Astrocyte (in vitro differentiated cells and primary cell): ENCODE measurements around the gene EDN3.

Experiments used
- EZH2 ChIP-seq: IDR thresholded peaks from 2 replicates; pipeline ENCODE4 v1.6.1; 2012; ENCODE audit warnings: mild to moderate bottlenecking, low read length, inconsistent platforms; ENCODE audit not compliant: insufficient read depth
- TF ChIP-seq, protein P1 (sequence below): IDR thresholded peaks from 2 replicates; pipeline ENCODE4 v1.5.1; 2011; ENCODE audit warnings: low read depth, mild to moderate bottlenecking, inconsistent platforms, low read length, moderate library complexity; ENCODE audit not compliant: insufficient read depth

- TF ChIP-seq, protein P1, sequence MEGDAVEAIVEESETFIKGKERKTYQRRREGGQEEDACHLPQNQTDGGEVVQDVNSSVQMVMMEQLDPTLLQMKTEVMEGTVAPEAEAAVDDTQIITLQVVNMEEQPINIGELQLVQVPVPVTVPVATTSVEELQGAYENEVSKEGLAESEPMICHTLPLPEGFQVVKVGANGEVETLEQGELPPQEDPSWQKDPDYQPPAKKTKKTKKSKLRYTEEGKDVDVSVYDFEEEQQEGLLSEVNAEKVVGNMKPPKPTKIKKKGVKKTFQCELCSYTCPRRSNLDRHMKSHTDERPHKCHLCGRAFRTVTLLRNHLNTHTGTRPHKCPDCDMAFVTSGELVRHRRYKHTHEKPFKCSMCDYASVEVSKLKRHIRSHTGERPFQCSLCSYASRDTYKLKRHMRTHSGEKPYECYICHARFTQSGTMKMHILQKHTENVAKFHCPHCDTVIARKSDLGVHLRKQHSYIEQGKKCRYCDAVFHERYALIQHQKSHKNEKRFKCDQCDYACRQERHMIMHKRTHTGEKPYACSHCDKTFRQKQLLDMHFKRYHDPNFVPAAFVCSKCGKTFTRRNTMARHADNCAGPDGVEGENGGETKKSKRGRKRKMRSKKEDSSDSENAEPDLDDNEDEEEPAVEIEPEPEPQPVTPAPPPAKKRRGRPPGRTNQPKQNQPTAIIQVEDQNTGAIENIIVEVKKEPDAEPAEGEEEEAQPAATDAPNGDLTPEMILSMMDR = no peak
- TF ChIP-seq EZH2 = no peak
These were observed 26.6 kb upstream of the EDN3 start for GRCh38 chr20:59273739-59274357.
